Measurements from ENCODE around the gene PTEN. TPM values are rescaled to one million over a fixed set of nuclear protein-coding genes. Genes with fewer than 3 reads are reported as not detected.

The PTEN gene
- total and polyA plus RNA-seq, 7 donors, result 27.0 to 180 (median 80.0) TPM

- Histone ChIP-seq H3K36me3 (no peaks in the 10 kb centered on the region), H3K27me3 (no peaks in the 10 kb centered on the region), H3K4me3 (no peak overlapping the region), H3K27ac (no peak overlapping the region), H3K9me3 (no peaks in the 10 kb centered on the region), H3K4me1 (no peaks in the 10 kb centered on the region)
- TF ChIP-seq POLR2A (IDR thresholded peaks at IDR 0.05) (no peak), EP300 (IDR thresholded peaks at IDR 0.05) (no peak), POLR2AphosphoS5 (IDR thresholded peaks at IDR 0.05) (no peak)
- TF ChIP-seq, protein P1, sequence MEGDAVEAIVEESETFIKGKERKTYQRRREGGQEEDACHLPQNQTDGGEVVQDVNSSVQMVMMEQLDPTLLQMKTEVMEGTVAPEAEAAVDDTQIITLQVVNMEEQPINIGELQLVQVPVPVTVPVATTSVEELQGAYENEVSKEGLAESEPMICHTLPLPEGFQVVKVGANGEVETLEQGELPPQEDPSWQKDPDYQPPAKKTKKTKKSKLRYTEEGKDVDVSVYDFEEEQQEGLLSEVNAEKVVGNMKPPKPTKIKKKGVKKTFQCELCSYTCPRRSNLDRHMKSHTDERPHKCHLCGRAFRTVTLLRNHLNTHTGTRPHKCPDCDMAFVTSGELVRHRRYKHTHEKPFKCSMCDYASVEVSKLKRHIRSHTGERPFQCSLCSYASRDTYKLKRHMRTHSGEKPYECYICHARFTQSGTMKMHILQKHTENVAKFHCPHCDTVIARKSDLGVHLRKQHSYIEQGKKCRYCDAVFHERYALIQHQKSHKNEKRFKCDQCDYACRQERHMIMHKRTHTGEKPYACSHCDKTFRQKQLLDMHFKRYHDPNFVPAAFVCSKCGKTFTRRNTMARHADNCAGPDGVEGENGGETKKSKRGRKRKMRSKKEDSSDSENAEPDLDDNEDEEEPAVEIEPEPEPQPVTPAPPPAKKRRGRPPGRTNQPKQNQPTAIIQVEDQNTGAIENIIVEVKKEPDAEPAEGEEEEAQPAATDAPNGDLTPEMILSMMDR (IDR thresholded peaks at IDR 0.05), result no peak
- intact Hi-C loops (cut with DNase I), result no loop called here
- 72 to 79% methylated on average over 4 of the region's 4 CpGs for WGBS, 2 donors
- no peak for DNase-seq
Observed at GRCh38 chr10:87976101-87976743, 112.8 kb downstream of the PTEN start.

GRCh38 chr10:87978166-87978565, 114.7 kb downstream of the PTEN start:
- TF ChIP-seq EP300 (IDR thresholded peaks at IDR 0.05) (no peak), POLR2A (IDR thresholded peaks at IDR 0.05) (no peak), POLR2AphosphoS5 (IDR thresholded peaks at IDR 0.05) (no peak)
- TF ChIP-seq, protein P1 (IDR thresholded peaks at IDR 0.05), result no peak
- WGBS, 2 donors, result 66 to 75% methylated on average over 2 of the region's 2 CpGs
- H3K27me3 ChIP-seq, result no peaks in the 10 kb centered on the region
- H3K4me1 ChIP-seq, result no peaks in the 10 kb centered on the region
- H3K4me3 ChIP-seq, result no peak overlapping the region
- H3K9me3 ChIP-seq, result no peaks in the 10 kb centered on the region
- H3K27ac ChIP-seq, result no peak overlapping the region
- H3K36me3 ChIP-seq, result no peaks in the 10 kb centered on the region
- no peak for DNase-seq
- intact Hi-C loops (cut with DNase I), result no loop called here

- H3K36me3 ChIP-seq, result no peaks in the 10 kb centered on the region
- intact Hi-C loops (cut with DNase I), result no loop called here
- no peaks in the 10 kb centered on the region for H3K27me3 ChIP-seq
- WGBS, 2 donors, result 96 to 97% methylated on average over 2 of the region's 2 CpGs
- no peaks in the 10 kb centered on the region for H3K4me1 ChIP-seq
- H3K27ac ChIP-seq, result no peak overlapping the region
- TF ChIP-seq, protein P1 (IDR thresholded peaks at IDR 0.05), result no peak
- TF ChIP-seq POLR2A (IDR thresholded peaks at IDR 0.05) (no peak), EP300 (IDR thresholded peaks at IDR 0.05) (no peak), POLR2AphosphoS5 (IDR thresholded peaks at IDR 0.05) (no peak)
- DNase-seq, result no peak
- H3K9me3 ChIP-seq, result no peaks in the 10 kb centered on the region
- no peak overlapping the region for H3K4me3 ChIP-seq
Observed at GRCh38 chr10:87979847-87980246, 116.4 kb downstream of the PTEN start.

GRCh38 chr10:87983716-87984115, 120.3 kb downstream of the PTEN start:
- Histone ChIP-seq H3K4me3 (no peak overlapping the region), H3K27me3 (no peaks in the 10 kb centered on the region), H3K27ac (no peak overlapping the region), H3K9me3 (no peaks in the 10 kb centered on the region), H3K4me1 (no peaks in the 10 kb centered on the region), H3K36me3 (no peaks in the 10 kb centered on the region)
- TF ChIP-seq POLR2AphosphoS5 (IDR thresholded peaks at IDR 0.05) (no peak), EP300 (IDR thresholded peaks at IDR 0.05) (no peak), POLR2A (IDR thresholded peaks at IDR 0.05) (no peak)
- TF ChIP-seq, protein P1 (IDR thresholded peaks at IDR 0.05), result no peak
- 95 to 96% methylated on average over 2 of the region's 2 CpGs for WGBS, 2 donors
- intact Hi-C loops (cut with DNase I), result no loop called here
- no peak for DNase-seq

DNA sequence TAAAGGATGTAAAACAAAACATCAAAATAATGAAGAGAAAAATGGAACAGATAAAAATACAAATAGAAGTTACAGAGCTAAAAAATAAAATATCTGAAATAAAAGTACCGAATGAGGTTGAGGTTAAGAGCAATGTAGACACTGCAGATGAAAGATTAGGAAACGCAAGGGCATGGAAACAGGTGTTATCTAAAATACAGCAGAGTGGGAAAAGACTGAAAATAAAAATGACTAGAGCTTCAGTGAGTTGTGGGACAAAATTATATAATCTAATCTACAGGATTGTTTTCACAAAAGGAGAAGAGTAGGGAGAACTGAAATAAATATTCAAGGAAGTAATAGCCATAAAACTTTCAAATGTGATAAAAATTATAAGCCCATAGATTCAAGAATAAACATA, 123.8 kb downstream of the PTEN start:
- Histone ChIP-seq H3K4me3 (no peak overlapping the region), H3K4me1 (no peaks in the 10 kb centered on the region), H3K27ac (no peak overlapping the region), H3K36me3 (no peaks in the 10 kb centered on the region), H3K27me3 (no peaks in the 10 kb centered on the region), H3K9me3 (no peaks in the 10 kb centered on the region)
- TF ChIP-seq, protein P1 (IDR thresholded peaks at IDR 0.05), result no peak
- no peak for TF ChIP-seq POLR2A (IDR thresholded peaks at IDR 0.05)
- TF ChIP-seq EP300 (IDR thresholded peaks at IDR 0.05), result no peak
- TF ChIP-seq POLR2AphosphoS5 (IDR thresholded peaks at IDR 0.05), result no peak
- no peak for DNase-seq
- 75 to 97% methylated on average over 2 of the region's 2 CpGs for WGBS, 2 donors
- intact Hi-C loops (cut with DNase I), result no loop called here

Data from sigmoid colon (tissue), 7 donors.